ENCODE measurements around the gene CFAP20DC. TPM values are rescaled to one million over a fixed set of nuclear protein-coding genes. Genes with fewer than 3 reads are reported as not detected.

The CFAP20DC gene
- total and polyA plus RNA-seq, 2 of the 8 experiments (the other 6 are each of a cell fraction or from before 2014, with no cell fraction given) = 2.2 to 2.8 TPM

- H2BK5ac ChIP-seq (ENCODE audit: low read depth, low read length) = no peak overlapping the region
- 81% methylated on average over 3 of the region's 3 CpGs; no CpG with 5 or more reads in 1 of the 2 experiments for WGBS, 2 experiments (ENCODE audit: extremely low coverage in 1 of 2, insufficient coverage in 1 of 2, insufficient read length in 1 of 2, insufficient replicate concordance in 2 of 2, low coverage in 1 of 2, low lambda C conversion rate in 2 of 2, missing lambda C conversion rate in 1 of 2)
- H3K79me2 ChIP-seq (ENCODE audit: control insufficient read depth in 1 of 2, insufficient read depth in 2 of 2, low read length in 2 of 2) = no peaks in the 10 kb centered on the region
- no peak overlapping the region for H3K14ac ChIP-seq (ENCODE audit: insufficient read length)
- no peak overlapping the region for H2BK12ac ChIP-seq (ENCODE audit: low read depth, low read length)
- H2AFZ ChIP-seq (ENCODE audit: low read length) = no peak overlapping the region
- no peak overlapping the region for H2BK15ac ChIP-seq (ENCODE audit: low read length)
- no peak for DNase-seq (ENCODE audit: low read depth in 1 of 2, low spot score in 2 of 2)
- H3K18ac ChIP-seq (ENCODE audit: extremely low read depth, low read length) = no peak overlapping the region
- no peak overlapping the region for H2BK20ac ChIP-seq (ENCODE audit: low read length)
- no peak overlapping the region for H3K4me3 ChIP-seq (ENCODE audit: extremely low read depth in 1 of 4, insufficient read depth in 2 of 4, low read depth in 3 of 4, low read length in 4 of 4)
- no peak overlapping the region for H4K5ac ChIP-seq (ENCODE audit: insufficient read length, low read depth, low read length)
- no peaks in the 10 kb centered on the region for H3K79me1 ChIP-seq (ENCODE audit: low read depth, low read length)
- ChIA-PET CTCF (ENCODE audit: partially characterized antibody) (interaction anchor here (1.0 kb wide), 1 partner anchor 10 kb away, joined by 3 read pairs; no protein-coding TSS in a partner anchor), POLR2A (ENCODE audit: partially characterized antibody) (no interaction called here)
- H2AK5ac ChIP-seq (ENCODE audit: low read depth, low read length) = no peak overlapping the region
- no peak for FAIRE-seq
- H4K91ac ChIP-seq (replicated peaks; ENCODE audit: insufficient read length, low read length) = no peak overlapping the region
- H3K4me1 ChIP-seq (replicated peaks in 1 of 4; ENCODE audit: control insufficient read depth in 3 of 4, insufficient read depth in 4 of 4, low read length in 3 of 4) = no peaks in the 10 kb centered on the region
- no peak overlapping the region for H3K23ac ChIP-seq (ENCODE audit: insufficient read length)
- no peaks in the 10 kb centered on the region for H3K27me3 ChIP-seq (replicated peaks in 1 of 4; ENCODE audit: control insufficient read depth in 3 of 4, extremely low read depth in 1 of 4, insufficient read depth in 3 of 4, low read length in 3 of 4)
- no peaks in the 10 kb centered on the region for H4K20me1 ChIP-seq (replicated peaks in 1 of 2; ENCODE audit: control insufficient read depth in 1 of 2, insufficient read depth in 2 of 2, low read length in 2 of 2)
- no peak overlapping the region for H3K9ac ChIP-seq (replicated peaks in 1 of 4; ENCODE audit: extremely low read depth in 1 of 4, low read depth in 3 of 4, low read length in 3 of 4)
- no peak overlapping the region for H3K4ac ChIP-seq (replicated peaks; ENCODE audit: insufficient read length, low read depth, low read length)
- H2BK120ac ChIP-seq (replicated peaks; ENCODE audit: low read depth, low read length) = no peak overlapping the region
- H3K56ac ChIP-seq (replicated peaks; ENCODE audit: insufficient read length, low read depth, low read length) = no peak overlapping the region
- no peak overlapping the region for H4K8ac ChIP-seq (ENCODE audit: extremely low read depth, insufficient read depth, low read length)
- H3K4me2 ChIP-seq (ENCODE audit: insufficient read depth in 1 of 2, low read depth in 2 of 2, low read length in 2 of 2) = no peak overlapping the region
- no peaks in the 10 kb centered on the region for H3K36me3 ChIP-seq (ENCODE audit: control insufficient read depth in 2 of 4, insufficient read depth in 4 of 4, low read length in 3 of 4)
- H3K27ac ChIP-seq (ENCODE audit: low read depth, low read length) = no peak overlapping the region
- 0 out of 4 replicates have a peak, but pooled peaks cover 0 to 3% of the 10 kb centered on the region in 2 experiments for H3K9me3 ChIP-seq (ENCODE audit: insufficient read depth in 2 of 2, low read depth in 1 of 2, low read length in 1 of 2)
- no peaks in the 10 kb centered on the region for H3K23me2 ChIP-seq (ENCODE audit: low read depth, low read length)
- TF ChIP-seq SP4 (IDR thresholded peaks at IDR 0.05; ENCODE audit: low read length) (no peak), ATF2 (IDR thresholded peaks at IDR 0.05; ENCODE audit: low read length) (no peak), TAF7 (optimal IDR thresholded peaks at IDR 0.05; ENCODE audit: borderline replicate concordance, low read depth, low read length) (no peak), PHF8 (conservative IDR thresholded peaks at IDR 0.05; ENCODE audit: low read depth, low read length) (no peak), KDM1A (IDR thresholded peaks at IDR 0.05; ENCODE audit: borderline replicate concordance, low read length) (no peak), SRF (IDR thresholded peaks at IDR 0.05; ENCODE audit: low read depth, low read length) (no peak), CBX8 (IDR thresholded peaks at IDR 0.05; ENCODE audit: borderline replicate concordance, low read depth, low read length) (no peak), BACH1 (IDR thresholded peaks at IDR 0.05; ENCODE audit: low read length) (no peak), SIX5 (IDR thresholded peaks at IDR 0.05; ENCODE audit: low read depth, low read length) (no peak), CEBPB (IDR thresholded peaks at IDR 0.05; ENCODE audit: low read depth, low read length) (no peak), BCL11A (IDR thresholded peaks at IDR 0.05; ENCODE audit: low read depth in 2 of 2, low read length in 2 of 2) (no peak), CBX5 (IDR thresholded peaks at IDR 0.05; ENCODE audit: low read depth, low read length) (no peak)
Measured at GRCh38 chr3:58713715-58714401, 336.0 kb downstream of the CFAP20DC start.

Measured in H1 (cell line).